GM20000 (cell line): Measurements from ENCODE around the gene DPYSL5.

Source experiments
- DNase-seq: peaks from one replicate; pipeline ENCODE4 v3.0.0; 2012; ENCODE audit warnings: low spot score
- CTCF ChIP-seq: IDR thresholded peaks from 2 replicates; pipeline ENCODE4 v1.5.1; 2012; ENCODE audit warnings: mild to moderate bottlenecking, control low read depth; ENCODE audit errors: extremely low read depth, missing control alignments

Gene DPYSL5

GRCh38 chr2:26864646-26865045 is 16.7 kb downstream of the DPYSL5 start:
- TF ChIP-seq CTCF: no peak
- no peak for DNase-seq

DNA sequence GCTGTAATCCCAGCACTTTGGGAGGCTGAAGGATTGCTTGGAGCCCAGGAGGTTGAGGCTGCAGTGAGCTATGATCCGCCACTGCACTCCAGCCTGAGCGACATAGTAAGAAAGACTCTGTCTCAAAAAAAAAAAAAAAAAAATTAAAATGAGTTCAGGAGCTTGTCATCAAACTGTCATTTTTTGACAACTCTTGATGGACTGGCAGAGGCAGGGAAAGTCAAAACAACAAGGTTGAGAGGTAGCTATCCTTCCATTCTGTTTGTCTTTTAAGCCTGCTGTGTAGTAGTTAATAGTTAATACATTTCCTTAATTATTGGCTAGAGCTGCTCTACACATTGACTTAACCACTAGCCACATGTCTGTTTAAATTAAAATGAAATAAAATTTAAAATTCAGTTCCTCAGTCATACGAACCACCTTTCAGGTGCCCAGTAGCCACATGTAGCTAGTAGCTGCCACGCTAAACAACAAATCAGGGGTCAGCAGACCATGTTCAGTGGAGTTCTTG is 22.7 kb downstream of the DPYSL5 start:
- DNase-seq: no peak
- TF ChIP-seq CTCF: no peak

DNA sequence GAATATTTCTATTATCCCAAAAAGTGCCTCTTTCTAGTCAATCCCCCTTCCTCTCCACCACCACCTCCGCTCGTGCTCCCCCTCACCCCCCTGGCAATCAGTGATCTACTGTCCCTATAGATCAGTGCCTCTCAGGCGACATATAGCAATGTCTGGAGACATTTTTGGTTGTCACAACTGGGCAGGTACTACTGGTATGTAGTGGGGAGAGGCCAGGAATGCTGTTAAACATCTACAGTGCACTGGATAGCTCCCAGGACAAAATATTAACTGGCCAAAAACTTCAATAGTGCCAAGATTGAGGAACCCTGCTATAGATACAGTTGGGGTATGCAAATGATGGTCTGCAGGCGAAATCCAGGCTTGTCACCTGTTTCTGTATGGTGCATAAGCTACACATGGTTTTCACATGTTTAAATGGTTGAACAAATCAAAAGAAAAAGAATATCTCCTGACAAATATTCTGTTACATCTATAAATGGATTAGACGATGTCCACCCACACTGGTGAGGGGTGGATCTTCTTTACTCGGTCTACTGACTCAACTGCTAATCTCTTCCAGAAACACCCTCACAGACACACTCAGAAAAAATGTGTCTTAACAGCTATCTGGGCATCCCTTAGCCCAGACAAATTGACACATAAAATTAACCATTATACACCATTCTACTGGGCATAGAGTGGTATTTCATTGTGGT is 25.5 kb downstream of the DPYSL5 start:
- no peak for DNase-seq
- no peak for TF ChIP-seq CTCF

- DNase-seq: no peak
- TF ChIP-seq CTCF: no peak
These were observed 26.6 kb downstream of the DPYSL5 start for GRCh38 chr2:26874514-26874913.

DNA sequence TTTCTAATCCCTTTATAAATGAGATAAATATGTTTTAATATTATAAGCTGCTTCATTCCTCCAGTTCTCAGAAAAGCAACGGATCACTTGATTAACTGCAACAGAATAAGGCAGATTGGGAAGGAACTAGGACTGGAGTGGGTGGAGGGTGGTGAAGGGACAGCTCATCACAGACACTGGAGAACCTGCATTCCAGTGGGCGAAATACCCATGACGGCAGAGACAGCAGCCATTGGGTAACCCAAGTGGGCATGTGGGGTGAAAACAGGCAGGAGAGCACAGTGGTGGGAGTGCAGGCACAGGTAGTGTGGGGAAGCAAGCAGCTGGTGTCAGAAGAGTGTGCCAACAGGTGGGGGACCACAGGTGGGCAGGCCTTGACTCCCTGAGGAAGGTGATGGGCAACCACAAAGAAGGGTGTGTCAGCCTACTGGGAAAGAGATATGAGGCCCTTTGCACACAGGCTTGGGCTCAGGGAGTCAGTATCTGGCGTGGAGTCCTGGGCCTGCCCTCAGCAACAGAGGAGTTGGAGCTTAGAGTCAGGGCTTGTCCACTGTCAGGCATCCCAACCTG is 27.2 kb downstream of the DPYSL5 start:
- no peak for TF ChIP-seq CTCF
- DNase-seq: no peak

DNA sequence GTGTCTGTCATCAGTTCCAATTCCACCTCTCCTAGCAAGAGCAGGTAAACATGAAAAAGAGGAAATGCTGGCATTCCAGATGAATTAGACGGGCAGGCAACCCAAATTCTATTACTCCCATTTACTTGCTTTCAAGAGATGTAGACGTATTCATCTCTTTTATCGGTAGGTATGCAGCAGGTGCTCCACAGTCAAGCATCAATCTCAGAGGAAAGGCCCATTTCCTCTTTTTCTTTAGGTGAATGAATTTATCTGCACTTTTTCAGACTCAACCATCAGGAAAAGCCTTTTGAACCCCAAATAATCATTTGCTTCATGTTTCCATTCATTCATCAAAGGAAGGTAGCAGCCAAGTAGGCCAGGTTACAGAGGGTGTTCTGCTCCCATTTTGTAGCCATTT is 27.9 kb downstream of the DPYSL5 start:
- no peak for TF ChIP-seq CTCF
- no peak for DNase-seq

GRCh38 chr2:26876260-26876659 is 28.3 kb downstream of the DPYSL5 start:
- TF ChIP-seq CTCF: no peak
- no peak for DNase-seq
